H1 (cell line): Measurements from ENCODE around the gene ZNF532. TPM values are rescaled to one million over a fixed set of nuclear protein-coding genes. Genes with fewer than 3 reads are reported as not detected.

ENCODE experiments used
- CTCF ChIA-PET: fragments of 300-600 bp; sonication (Branson Sonifier 250); formaldehyde crosslinking; loops from one replicate; lab custom pipeline; 2021; ENCODE audit not compliant: partially characterized antibody; lab: Charles Lee
- POLR2A ChIA-PET: fragments of 300-600 bp; sonication (Branson Sonifier 250); formaldehyde crosslinking; loops from one replicate; lab custom pipeline; 2021; ENCODE audit warnings: inconsistent platforms; ENCODE audit not compliant: partially characterized antibody; lab: Charles Lee
- DNase-seq, 2 experiments: peaks; one replicate each; pipeline versions ENCODE4 v3.0.0 to v3.0.0-alpha.2; 2010 to 2022; ENCODE audit warnings: low spot score in 2 of 2, low read depth in 1 of 2, mixed read lengths in 1 of 2
- FAIRE-seq: peaks from 2 replicates; lab custom pipeline; 2011; peaks lifted over from hg19 to GRCh38; lab: Jason Lieb, UNC
- H2AFZ ChIP-seq: 2 replicates; pipeline ENCODE4 v1.8.1; 2012; ENCODE audit warnings: low read length, inconsistent platforms
- H2AK5ac ChIP-seq: 2 replicates; pipeline ENCODE4 v1.6.1; 2013; ENCODE audit warnings: low read depth, low read length
- H2BK120ac ChIP-seq: replicated peaks from 2 replicates; pipeline ENCODE3; 2013; ENCODE audit warnings: low read depth, low read length, inconsistent platforms
- H2BK12ac ChIP-seq: 2 replicates; pipeline ENCODE4 v1.6.1; 2013; ENCODE audit warnings: low read depth, low read length
- H2BK15ac ChIP-seq: 2 replicates; pipeline ENCODE4 v1.6.1; 2013; ENCODE audit warnings: low read length
- H2BK20ac ChIP-seq: 2 replicates; pipeline ENCODE4 v1.6.1; 2013; ENCODE audit warnings: low read length
- H2BK5ac ChIP-seq: 2 replicates; pipeline ENCODE4 v1.6.1; 2013; ENCODE audit warnings: low read depth, low read length
- H3K14ac ChIP-seq: 2 replicates; pipeline ENCODE4 v1.6.1; 2013; ENCODE audit warnings: inconsistent platforms; ENCODE audit not compliant: insufficient read length
- H3K18ac ChIP-seq: 2 replicates; pipeline ENCODE4 v1.6.1; 2013; ENCODE audit warnings: low read length; ENCODE audit errors: extremely low read depth
- H3K23ac ChIP-seq: 2 replicates; pipeline ENCODE4 v1.6.1; 2013; ENCODE audit warnings: inconsistent platforms; ENCODE audit not compliant: insufficient read length
- H3K23me2 ChIP-seq: 2 replicates; pipeline ENCODE4 v1.6.1; 2013; ENCODE audit warnings: low read depth, low read length
- H3K27ac ChIP-seq: 2 replicates; pipeline ENCODE4 v1.6.1; 2011; ENCODE audit warnings: low read depth, low read length, inconsistent platforms
- H3K27me3 ChIP-seq, 4 experiments: replicated peaks in 1 of 4; 1 replicate in 1 of 4; 2 replicates in 3 of 4; pipeline versions ENCODE4 v1.6.1 to v1.8.1; 2011 to 2013; ENCODE audit warnings: low read length in 3 of 4, mild to moderate bottlenecking in 3 of 4, inconsistent platforms in 2 of 4, mixed read lengths in 2 of 4, moderate library complexity in 1 of 4; ENCODE audit not compliant: control insufficient read depth in 3 of 4, insufficient read depth in 3 of 4; ENCODE audit errors: extremely low read depth in 1 of 4
- H3K36me3 ChIP-seq, 4 experiments: 2 replicates each; pipeline versions ENCODE4 v1.6.1 to v1.8.1; 2011 to 2013; ENCODE audit warnings: mild to moderate bottlenecking in 4 of 4, low read length in 3 of 4, moderate library complexity in 2 of 4, control low read depth in 1 of 4, inconsistent platforms in 1 of 4; ENCODE audit not compliant: insufficient read depth in 4 of 4, control insufficient read depth in 2 of 4
- H3K4ac ChIP-seq: replicated peaks from 2 replicates; pipeline ENCODE3; 2013; ENCODE audit warnings: low read length, low read depth, mixed read lengths, inconsistent platforms; ENCODE audit not compliant: insufficient read length
- H3K4me1 ChIP-seq, 4 experiments: replicated peaks in 1 of 4; 1 replicate in 1 of 4; 2 replicates in 3 of 4; pipeline versions ENCODE4 v1.6.1 to v1.8.1; 2011 to 2013; ENCODE audit warnings: low read length in 3 of 4, inconsistent platforms in 2 of 4, mixed read lengths in 1 of 4; ENCODE audit not compliant: insufficient read depth in 4 of 4, control insufficient read depth in 3 of 4
- H3K4me2 ChIP-seq, 2 experiments: 2 replicates each; pipeline versions ENCODE4 v1.6.1 to v1.8.1; 2011 to 2013; ENCODE audit warnings: low read depth in 2 of 2, low read length in 2 of 2, control low read depth in 1 of 2, inconsistent platforms in 1 of 2, mild to moderate bottlenecking in 1 of 2; ENCODE audit not compliant: insufficient read depth in 1 of 2
- H3K4me3 ChIP-seq, 4 experiments: fragments of 200-600, 300-600 bp in 1 of 4; sonication (generic), shearing (Covaris generic), sonication (Bioruptor Twin) in 1 of 4; 2 replicates each; pipeline versions ENCODE4 v1.5.1 to v1.8.1; 2011 to 2016; ENCODE audit warnings: low read length in 4 of 4, low read depth in 3 of 4, control low read depth in 2 of 4, inconsistent platforms in 2 of 4, mild to moderate bottlenecking in 2 of 4, mixed read lengths in 1 of 4, moderate library complexity in 1 of 4; ENCODE audit not compliant: insufficient read depth in 2 of 4; ENCODE audit errors: extremely low read depth in 1 of 4
- H3K56ac ChIP-seq: replicated peaks from 2 replicates; pipeline ENCODE3; 2013; ENCODE audit warnings: low read depth, mild to moderate bottlenecking, mixed read lengths, low read length, inconsistent platforms; ENCODE audit not compliant: insufficient read length
- H3K79me1 ChIP-seq: 2 replicates; pipeline ENCODE4 v1.6.1; 2013; ENCODE audit warnings: low read depth, low read length, control low read depth
- H3K79me2 ChIP-seq, 2 experiments: 2 replicates each; pipeline versions ENCODE4 v1.6.1 to v1.8.1; 2012 to 2013; ENCODE audit warnings: low read length in 2 of 2, mild to moderate bottlenecking in 2 of 2, inconsistent platforms in 1 of 2; ENCODE audit not compliant: insufficient read depth in 2 of 2, control insufficient read depth in 1 of 2
- H3K9ac ChIP-seq, 4 experiments: replicated peaks in 1 of 4; 1 replicate in 1 of 4; 2 replicates in 3 of 4; pipeline versions ENCODE4 v1.6.1 to v1.8.1; 2011 to 2013; ENCODE audit warnings: low read depth in 3 of 4, low read length in 3 of 4, control low read depth in 2 of 4, mild to moderate bottlenecking in 2 of 4, moderate library complexity in 2 of 4, inconsistent platforms in 1 of 4; ENCODE audit errors: extremely low read depth in 1 of 4
- H3K9me3 ChIP-seq, 2 experiments: 2 replicates each; pipeline versions ENCODE4 v1.6.1 to v1.8.1; 2012 to 2013; ENCODE audit warnings: mild to moderate bottlenecking in 2 of 2, moderate library complexity in 2 of 2, control low read depth in 1 of 2, inconsistent platforms in 1 of 2, low read depth in 1 of 2, low read length in 1 of 2, mixed read lengths in 1 of 2; ENCODE audit not compliant: insufficient read depth in 2 of 2
- H4K20me1 ChIP-seq, 2 experiments: replicated peaks in 1 of 2; 2 replicates each; pipeline versions ENCODE3 to v1.8.1; 2011 to 2013; ENCODE audit warnings: inconsistent platforms in 2 of 2, low read length in 2 of 2, mild to moderate bottlenecking in 1 of 2; ENCODE audit not compliant: insufficient read depth in 2 of 2, control insufficient read depth in 1 of 2
- H4K5ac ChIP-seq: 2 replicates; pipeline ENCODE4 v1.6.1; 2013; ENCODE audit warnings: low read length, low read depth, mixed read lengths, inconsistent platforms; ENCODE audit not compliant: insufficient read length
- H4K8ac ChIP-seq: 2 replicates; pipeline ENCODE4 v1.8.0; 2013; ENCODE audit warnings: mild to moderate bottlenecking, moderate library complexity, low read length, inconsistent platforms; ENCODE audit not compliant: insufficient read depth; ENCODE audit errors: extremely low read depth
- H4K91ac ChIP-seq: replicated peaks from 2 replicates; pipeline ENCODE3; 2013; ENCODE audit warnings: low read length, mixed read lengths, inconsistent platforms; ENCODE audit not compliant: insufficient read length
- CHD1 ChIP-seq: IDR thresholded peaks from 2 replicates; pipeline ENCODE4 v1.6.1; 2012; ENCODE audit warnings: low read depth, low read length, improper control_type of control experiment
- CHD2 ChIP-seq: IDR thresholded peaks from 2 replicates; pipeline ENCODE4 v1.6.1; 2012; ENCODE audit warnings: low read length, improper control_type of control experiment
- EGR1 ChIP-seq: IDR thresholded peaks from 2 replicates; pipeline ENCODE4 v1.6.1; 2011; ENCODE audit warnings: low read depth, low read length, borderline replicate concordance
- GTF2F1 ChIP-seq: IDR thresholded peaks from 2 replicates; pipeline ENCODE4 v1.6.1; 2012; ENCODE audit warnings: low read depth, low read length, improper control_type of control experiment, borderline replicate concordance
- HDAC2 ChIP-seq, 2 experiments: fragments of 300-600 bp in 1 of 2; sonication (generic) in 1 of 2; IDR thresholded peaks; 2 replicates each; pipeline ENCODE4 v1.6.1; 2011 to 2012; ENCODE audit warnings: low read depth in 2 of 2, low read length in 2 of 2, mild to moderate bottlenecking in 2 of 2, moderate library complexity in 2 of 2, borderline replicate concordance in 1 of 2, inconsistent platforms in 1 of 2
- MAFK ChIP-seq: IDR thresholded peaks from 2 replicates; pipeline ENCODE4 v1.6.1; 2012; ENCODE audit warnings: low read depth, mild to moderate bottlenecking, improper control_type of control experiment, low read length
- POLR2AphosphoS5 ChIP-seq: IDR thresholded peaks from 2 replicates; pipeline ENCODE4 v1.6.1; 2011; ENCODE audit warnings: low read depth, low read length
- POU5F1 ChIP-seq: IDR thresholded peaks from 2 replicates; pipeline ENCODE4 v1.6.1; 2011; ENCODE audit warnings: low read depth, mild to moderate bottlenecking, low read length, moderate library complexity
- SP4 ChIP-seq: IDR thresholded peaks from 2 replicates; pipeline ENCODE4 v1.6.1; 2012; ENCODE audit warnings: low read length, inconsistent platforms
- TEAD4 ChIP-seq: IDR thresholded peaks from 2 replicates; pipeline ENCODE4 v1.6.1; 2012; ENCODE audit warnings: low read depth, low read length, inconsistent platforms, mixed read lengths
- WGBS, 2 experiments: shearing (Covaris generic) in 1 of 2; methylation state at CpG; one replicate each; pipeline versions ENCODE4 v1.1.6 to v1.1.7; 2013 to 2015; ENCODE audit warnings: low lambda C conversion rate in 2 of 2, mixed read lengths in 2 of 2, inconsistent platforms in 1 of 2, low coverage in 1 of 2, missing lambda C conversion rate in 1 of 2; ENCODE audit not compliant: insufficient replicate concordance in 2 of 2, insufficient coverage in 1 of 2, insufficient read length in 1 of 2; ENCODE audit errors: extremely low coverage in 1 of 2, missing lambda C conversion rate in 1 of 2; 5-methylcytosine and 5-hydroxymethylcytosine counted together
- polyA plus RNA-seq, 7 experiments: library from polyadenylated mRNA; depleted of rRNA in 3 of 7; stranded (reverse) in 5 of 7; unstranded in 2 of 7; fragments of >200 nt in 5 of 7; fragments of 200-250 nt in 2 of 7; gene quantifications; 1 replicate in 5 of 7; 2 replicates in 1 of 7; 4 replicates in 1 of 7; pipeline versions ENCODE4 v1.2.1 to v1.2.3, GENCODE V29; 2011 to 2013; ENCODE audit warnings: missing spikeins in 2 of 7, mixed read lengths in 2 of 7
- total RNA-seq: library from RNA; stranded (reverse); fragmentation: NEBNext Ultra II Directional; extraction: Animal tissue kit (Norgen Biotek cat#: 25700); gene quantifications from 2 replicates; pipeline ENCODE4 v1.2.1, GENCODE V29; 2021
- TF ChIP-seq, protein P1 (sequence below): IDR thresholded peaks from 2 replicates; pipeline ENCODE4 v1.6.1; 2011; ENCODE audit warnings: low read depth, mild to moderate bottlenecking, low read length; ENCODE audit not compliant: insufficient read depth
- TF ChIP-seq, protein P2 (sequence below): IDR thresholded peaks from 2 replicates; pipeline ENCODE4 v1.6.1; 2012; ENCODE audit warnings: low read length, inconsistent platforms

Gene ZNF532
- total and polyA plus RNA-seq, 2 of the 8 experiments (the other 6 are each of a cell fraction or from before 2014, with no cell fraction given) = 143 to 240 TPM

DNA sequence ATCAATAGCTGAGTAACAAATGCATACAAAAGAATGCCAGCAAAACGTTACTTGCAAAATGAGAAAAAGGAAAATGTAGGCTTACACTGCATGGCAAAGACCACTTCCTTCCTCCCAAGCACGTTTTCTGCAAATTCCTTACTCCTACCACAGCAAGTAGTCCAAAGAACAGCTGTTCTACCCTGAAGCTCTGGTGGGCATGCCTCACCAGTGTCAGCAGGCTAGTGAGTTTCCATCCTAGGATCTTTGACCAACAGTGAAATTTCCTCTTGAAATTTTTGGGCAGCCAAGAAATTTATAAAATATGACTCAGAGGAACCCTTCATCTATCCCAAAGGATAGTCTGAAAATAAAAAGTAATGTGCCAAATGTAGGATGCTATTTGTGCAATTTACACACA, 123.9 kb downstream of the ZNF532 start:
- Histone ChIP-seq H3K27me3 (peaks cover 0 to 3% (median under 1%) of the 10 kb centered on the region in 4 experiments; a peak in 1 of 7 replicates), H2BK15ac (no peak overlapping the region), H2BK5ac (no peak overlapping the region), H3K23me2 (no peaks in the 10 kb centered on the region), H3K27ac (no peak overlapping the region), H4K5ac (no peak overlapping the region), H2BK12ac (no peak overlapping the region), H3K14ac (no peak overlapping the region), H2AK5ac (no peak overlapping the region), H2AFZ (no peak overlapping the region), H3K9ac (no peak overlapping the region; a peak in 1 of 7 replicates), H3K4ac (no peak overlapping the region), H3K4me1 (no peaks in the 10 kb centered on the region; a peak in 1 of 7 replicates), H3K36me3 (peaks cover 3 to 9% (median 5%) of the 10 kb centered on the region in 4 experiments; a peak in 6 of 8 replicates), H3K23ac (no peak overlapping the region), H3K79me1 (no peaks in the 10 kb centered on the region), H3K18ac (no peak overlapping the region), H3K4me2 (no peak overlapping the region), H3K9me3 (no peaks in the 10 kb centered on the region), H2BK20ac (no peak overlapping the region), H4K8ac (no peak overlapping the region), H3K56ac (no peak overlapping the region), H2BK120ac (no peak overlapping the region), H4K20me1 (peaks cover 0 to 2% of the 10 kb centered on the region in 2 experiments), H3K79me2 (no peaks in the 10 kb centered on the region), H4K91ac (no peak overlapping the region), H3K4me3 (no peak overlapping the region)
- CTCF ChIA-PET = interaction anchor here (0.6 to 1.4 kb wide), 6 partner anchors 21 to 220 kb away, joined by 3 to 4 read pairs (median 4); no protein-coding TSS in a partner anchor
- WGBS, 2 experiments = 86% methylated on average over 2 of the region's 2 CpGs; no CpG with 5 or more reads in 1 of the 2 experiments
- FAIRE-seq = no peak
- POLR2A ChIA-PET = interaction anchor here (1.1 kb wide), 2 partner anchors 12 to 98 kb away, joined by 3 read pairs; no protein-coding TSS in a partner anchor
- no peak for DNase-seq
- TF ChIP-seq, protein P1, sequence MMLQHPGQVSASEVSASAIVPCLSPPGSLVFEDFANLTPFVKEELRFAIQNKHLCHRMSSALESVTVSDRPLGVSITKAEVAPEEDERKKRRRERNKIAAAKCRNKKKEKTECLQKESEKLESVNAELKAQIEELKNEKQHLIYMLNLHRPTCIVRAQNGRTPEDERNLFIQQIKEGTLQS = no peak
- TF ChIP-seq POLR2AphosphoS5 (no peak), POU5F1 (no peak), GTF2F1 (no peak), CHD1 (no peak), HDAC2 (IDR thresholded peaks at IDR 0.05; ENCODE audit: borderline replicate concordance in 1 of 2, low read depth in 2 of 2, low read length in 2 of 2) (no peak), CHD2 (no peak), SP4 (no peak), MAFK (no peak), EGR1 (no peak), TEAD4 (no peak)
- TF ChIP-seq, protein P2, sequence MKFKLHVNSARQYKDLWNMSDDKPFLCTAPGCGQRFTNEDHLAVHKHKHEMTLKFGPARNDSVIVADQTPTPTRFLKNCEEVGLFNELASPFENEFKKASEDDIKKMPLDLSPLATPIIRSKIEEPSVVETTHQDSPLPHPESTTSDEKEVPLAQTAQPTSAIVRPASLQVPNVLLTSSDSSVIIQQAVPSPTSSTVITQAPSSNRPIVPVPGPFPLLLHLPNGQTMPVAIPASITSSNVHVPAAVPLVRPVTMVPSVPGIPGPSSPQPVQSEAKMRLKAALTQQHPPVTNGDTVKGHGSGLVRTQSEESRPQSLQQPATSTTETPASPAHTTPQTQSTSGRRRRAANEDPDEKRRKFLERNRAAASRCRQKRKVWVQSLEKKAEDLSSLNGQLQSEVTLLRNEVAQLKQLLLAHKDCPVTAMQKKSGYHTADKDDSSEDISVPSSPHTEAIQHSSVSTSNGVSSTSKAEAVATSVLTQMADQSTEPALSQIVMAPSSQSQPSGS = no peak
